ENCODE measurements around the gene AP1M2.

DNA sequence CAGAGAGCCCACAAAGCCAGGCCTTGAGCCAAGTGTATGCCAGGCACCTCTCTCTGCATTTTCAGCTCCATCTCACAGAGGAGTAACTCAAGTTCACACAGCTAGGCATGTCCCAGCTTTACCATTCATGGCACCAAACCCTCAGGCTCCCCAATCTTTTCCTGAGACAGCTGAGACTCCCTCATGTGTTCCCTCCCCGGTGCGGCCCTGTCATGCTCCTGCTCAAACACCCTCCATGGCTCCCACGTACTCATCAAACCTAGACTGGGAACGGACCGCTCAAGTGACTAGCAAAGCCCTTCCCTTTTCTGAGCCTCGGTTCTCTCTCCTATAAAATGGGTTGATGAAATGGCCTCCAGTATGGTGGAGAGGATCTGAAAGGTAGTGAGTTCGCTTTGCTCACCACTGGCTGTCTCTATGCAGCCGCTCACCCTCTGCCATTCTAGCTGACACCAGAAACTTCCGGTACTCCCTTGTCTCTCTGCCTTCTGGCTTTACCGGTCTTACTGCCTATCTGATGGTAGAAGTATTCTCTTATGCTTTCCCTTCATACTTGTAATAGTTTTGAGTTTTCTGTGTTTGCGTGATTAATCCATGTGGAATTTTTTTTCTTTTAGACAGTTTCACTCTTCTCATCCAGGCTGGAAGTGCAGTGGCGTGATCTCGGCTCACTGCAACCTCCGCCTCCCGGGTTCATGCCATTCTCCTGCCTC lies 30.5 kb upstream of the AP1M2 start:
- TF ChIP-seq EZH2 (IDR thresholded peaks at IDR 0.05; ENCODE audit: borderline replicate concordance, low read depth, low read length, severe bottlenecking) (no peak), POLR2A (IDR thresholded peaks at IDR 0.05; ENCODE audit: low read depth, low read length) (no peak)
- TF ChIP-seq, protein P1, sequence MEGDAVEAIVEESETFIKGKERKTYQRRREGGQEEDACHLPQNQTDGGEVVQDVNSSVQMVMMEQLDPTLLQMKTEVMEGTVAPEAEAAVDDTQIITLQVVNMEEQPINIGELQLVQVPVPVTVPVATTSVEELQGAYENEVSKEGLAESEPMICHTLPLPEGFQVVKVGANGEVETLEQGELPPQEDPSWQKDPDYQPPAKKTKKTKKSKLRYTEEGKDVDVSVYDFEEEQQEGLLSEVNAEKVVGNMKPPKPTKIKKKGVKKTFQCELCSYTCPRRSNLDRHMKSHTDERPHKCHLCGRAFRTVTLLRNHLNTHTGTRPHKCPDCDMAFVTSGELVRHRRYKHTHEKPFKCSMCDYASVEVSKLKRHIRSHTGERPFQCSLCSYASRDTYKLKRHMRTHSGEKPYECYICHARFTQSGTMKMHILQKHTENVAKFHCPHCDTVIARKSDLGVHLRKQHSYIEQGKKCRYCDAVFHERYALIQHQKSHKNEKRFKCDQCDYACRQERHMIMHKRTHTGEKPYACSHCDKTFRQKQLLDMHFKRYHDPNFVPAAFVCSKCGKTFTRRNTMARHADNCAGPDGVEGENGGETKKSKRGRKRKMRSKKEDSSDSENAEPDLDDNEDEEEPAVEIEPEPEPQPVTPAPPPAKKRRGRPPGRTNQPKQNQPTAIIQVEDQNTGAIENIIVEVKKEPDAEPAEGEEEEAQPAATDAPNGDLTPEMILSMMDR (IDR thresholded peaks at IDR 0.05; ENCODE audit: extremely low read depth in 1 of 2, insufficient read depth in 1 of 2, low read depth in 1 of 2, low read length in 2 of 2), result no peak

All from endothelial cell of umbilical vein (primary cell).